HepG2 (cell line): Measurements from ENCODE around the gene ZCCHC10. TPM values are rescaled to one million over a fixed set of nuclear protein-coding genes. Genes with fewer than 3 reads are reported as not detected.

Experiments used
- AFF4 ChIP-seq: sonication (generic); formaldehyde crosslinking; IDR thresholded peaks from 2 replicates; pipeline ENCODE4 v1.4.0; 2020; ENCODE audit warnings: missing genetic modification reagents
- AGO1 ChIP-seq: fragments of 200-400 bp; formaldehyde crosslinking; IDR thresholded peaks from 2 replicates; pipeline ENCODE4 v1.6.1; 2017; ENCODE audit warnings: mild to moderate bottlenecking, low read depth, low read length, moderate library complexity; ENCODE audit not compliant: poor library complexity, severe bottlenecking
- EHMT2 ChIP-seq: fragments of 200-600 bp; sonication (generic); IDR thresholded peaks from 2 replicates; pipeline ENCODE4 v1.7.0; 2017; ENCODE audit warnings: antibody characterized with exemption, low read depth, low read length, borderline replicate concordance
- HNRNPUL1 ChIP-seq: fragments of 200-400 bp; formaldehyde crosslinking; IDR thresholded peaks from 2 replicates; pipeline ENCODE4 v1.6.1; 2017; ENCODE audit warnings: low read depth, mild to moderate bottlenecking, low read length, moderate library complexity
- KMT2A ChIP-seq: sonication (generic); formaldehyde crosslinking; IDR thresholded peaks from 2 replicates; pipeline ENCODE4 v1.4.0; 2020; ENCODE audit warnings: missing genetic modification reagents
- MTA3 ChIP-seq: sonication (generic); formaldehyde crosslinking; IDR thresholded peaks from 2 replicates; pipeline ENCODE4 v1.4.0; 2020; ENCODE audit warnings: missing genetic modification reagents
- MTF1 ChIP-seq: sonication (generic); formaldehyde crosslinking; IDR thresholded peaks from 2 replicates; pipeline ENCODE4 v1.5.0; 2020; ENCODE audit warnings: missing genetic modification reagents
- MXD4 ChIP-seq: IDR thresholded peaks from 2 replicates; pipeline ENCODE4 v1.6.1; 2016; ENCODE audit warnings: mild to moderate bottlenecking, missing biosample characterization, missing genetic modification reagents
- NFE2L2 ChIP-seq: fragments of 150-350 bp; IDR thresholded peaks from 2 replicates; pipeline ENCODE4 v1.6.1; 2014; ENCODE audit warnings: low read length
- PAWR ChIP-seq: sonication (generic); formaldehyde crosslinking; IDR thresholded peaks from 2 replicates; pipeline ENCODE4 v1.4.0; 2020; ENCODE audit warnings: missing genetic modification reagents, mild to moderate bottlenecking, borderline replicate concordance
- PBX2 ChIP-seq: IDR thresholded peaks from 2 replicates; pipeline ENCODE4 v1.6.1; 2016; ENCODE audit warnings: control low read depth
- SALL2 ChIP-seq: sonication (generic); formaldehyde crosslinking; IDR thresholded peaks from 2 replicates; pipeline ENCODE4 v1.8.1; 2023; ENCODE audit warnings: mild to moderate bottlenecking, missing genetic modification reagents, inconsistent platforms
- SMARCC2 ChIP-seq: fragments of 450-650 bp; IDR thresholded peaks from 2 replicates; pipeline ENCODE4 v1.6.1; 2017; ENCODE audit warnings: antibody characterized with exemption, mild to moderate bottlenecking
- TCF7L2 ChIP-seq: IDR thresholded peaks from 2 replicates; pipeline ENCODE4 v1.6.1; 2011; ENCODE audit warnings: mild to moderate bottlenecking, low read depth, low read length, moderate library complexity
- ZBTB42 ChIP-seq: sonication (generic); formaldehyde crosslinking; IDR thresholded peaks from 2 replicates; pipeline ENCODE4 v1.5.0; 2020; ENCODE audit warnings: mild to moderate bottlenecking, missing genetic modification reagents
- ZBTB8A ChIP-seq: sonication (generic); formaldehyde crosslinking; IDR thresholded peaks from 2 replicates; pipeline ENCODE4 v1.4.0; 2020; ENCODE audit warnings: mild to moderate bottlenecking, low read depth, missing genetic modification reagents, borderline replicate concordance
- ZEB1 ChIP-seq: IDR thresholded peaks from 2 replicates; pipeline ENCODE4 v1.6.1; 2012; ENCODE audit warnings: mild to moderate bottlenecking, low read depth, inconsistent platforms; ENCODE audit not compliant: insufficient replicate concordance
- ZFP36 ChIP-seq: fragments of 150-350 bp; IDR thresholded peaks from 2 replicates; pipeline ENCODE4 v1.6.1; 2018; ENCODE audit warnings: borderline replicate concordance, low read length, low read depth; ENCODE audit not compliant: partially characterized antibody
- ZNF235 ChIP-seq: sonication (generic); formaldehyde crosslinking; IDR thresholded peaks from 2 replicates; pipeline ENCODE4 v1.8.1; 2023; ENCODE audit warnings: mild to moderate bottlenecking, missing genetic modification reagents, borderline replicate concordance
- ZNF253 ChIP-seq: sonication (generic); formaldehyde crosslinking; IDR thresholded peaks from 2 replicates; pipeline ENCODE4 v1.8.0; 2022; ENCODE audit warnings: mild to moderate bottlenecking, missing genetic modification reagents, borderline replicate concordance
- ZNF34 ChIP-seq: sonication (generic); formaldehyde crosslinking; IDR thresholded peaks from 2 replicates; pipeline ENCODE4 v1.4.0; 2020; ENCODE audit warnings: mild to moderate bottlenecking, missing genetic modification reagents, borderline replicate concordance
- ZNF430 ChIP-seq: sonication (generic); formaldehyde crosslinking; IDR thresholded peaks from 2 replicates; pipeline ENCODE4 v1.9.0; 2021; ENCODE audit warnings: mild to moderate bottlenecking, missing genetic modification reagents
- ZNF570 ChIP-seq: sonication (generic); formaldehyde crosslinking; IDR thresholded peaks from 2 replicates; pipeline ENCODE4 v1.4.0; 2020; ENCODE audit warnings: mild to moderate bottlenecking, missing genetic modification reagents, borderline replicate concordance
- ZNF782 ChIP-seq: sonication (generic); formaldehyde crosslinking; IDR thresholded peaks from 2 replicates; pipeline ENCODE4 v1.4.0; 2020; ENCODE audit warnings: missing genetic modification reagents, mild to moderate bottlenecking, borderline replicate concordance
- ZSCAN22 ChIP-seq: sonication (generic); formaldehyde crosslinking; IDR thresholded peaks from 2 replicates; pipeline ENCODE4 v1.4.0; 2020; ENCODE audit warnings: mild to moderate bottlenecking, missing genetic modification reagents
- polyA plus RNA-seq, 8 experiments: library from polyadenylated mRNA; depleted of rRNA in 3 of 8; stranded (reverse) in 7 of 8; unstranded in 1 of 8; fragments of >200 nt; fragmentation: Illumina TruSeq in 4 of 8; extraction: Trizol in 4 of 8; gene quantifications; 2 replicates each; pipeline versions ENCODE4 v1.2.1 to v1.2.3, GENCODE V29; 2011 to 2016; ENCODE audit warnings: low read depth in 4 of 8, missing spikeins in 1 of 8, mixed read lengths in 1 of 8; ENCODE audit not compliant: insufficient read depth in 1 of 8
- total RNA-seq, 5 experiments: library from RNA; depleted of rRNA; stranded (reverse); fragments of >200 nt; fragmentation: Illumina TruSeq; extraction: Trizol; gene quantifications; 2 replicates each; pipeline ENCODE4 v1.2.3, GENCODE V29; 2016; ENCODE audit warnings: low read depth in 1 of 5

Gene ZCCHC10
- total and polyA plus RNA-seq, 2 of the 13 experiments (the other 11 are each of a cell fraction or from before 2014, with no cell fraction given): 40.7 to 48.2 TPM

GRCh38 chr5:133051542-133052316 lies 25.4 kb upstream of the ZCCHC10 start, which contains the start of gene HSPA4 (continued):
- TF ChIP-seq ZNF235 (peak; percentile 61), ZNF253 (CRISPR knock-in tag) (no peak), MTF1 (CRISPR knock-in tag) (no peak; the same call in 1 of the 2 replicates), ZNF782 (CRISPR knock-in tag) (no peak), AFF4 (CRISPR knock-in tag) (no peak; the same call in 1 of the 2 replicates), MTA3 (no peak), TCF7L2 (no peak), ZEB1 (no peak), ZBTB8A (no peak), KMT2A (CRISPR knock-in tag) (peak; percentile 64; the same call in 1 of the 2 replicates), ZNF430 (CRISPR knock-in tag) (peak; percentile 16; the same call in 1 of the 2 replicates), SALL2 (CRISPR knock-in tag) (peak; percentile 73), PBX2 (CRISPR knock-in tag) (no peak), ZNF34 (no peak; the same call in 1 of the 2 replicates), MXD4 (no peak), EHMT2 (no peak), ZBTB42 (CRISPR knock-in tag) (no peak; the same call in 1 of the 2 replicates), NFE2L2 (no peak), ZFP36 (no peak), AGO1 (peak; percentile 68), PAWR (no peak; the same call in 1 of the 2 replicates), SMARCC2 (no peak), HNRNPUL1 (no peak), ZNF570 (CRISPR knock-in tag) (0 out of 2 replicates have a peak, but pooled peaks have one; percentile 57), ZSCAN22 (CRISPR knock-in tag) (0 out of 2 replicates have a peak, but pooled peaks have one; percentile 43)
